ENCODE measurements around the gene KCNJ9. TPM values are rescaled to one million over a fixed set of nuclear protein-coding genes. Genes with fewer than 3 reads are reported as not detected.

The KCNJ9 gene
- total and polyA plus RNA-seq, 2 experiments from 2014 or later = 0.24 to 0.34 TPM

GRCh38 chr1:160086456-160086892 is 5.1 kb downstream of the KCNJ9 start:
- DNase-seq (ENCODE audit: low spot score) (no peak), ATAC-seq (no peak)
- H3K4me3 ChIP-seq = no peak overlapping the region
- Mint-ChIP-seq H3K4me1 (peaks cover 17% of the 10 kb centered on the region), H3K27me3 (ENCODE audit: insufficient read depth, low read depth, poor library complexity) (peaks cover 41% of the 10 kb centered on the region), H3K4me3 (no peak overlapping the region), H3K36me3 (ENCODE audit: low read depth) (peaks cover 19% of the 10 kb centered on the region), H3K27ac (no peak overlapping the region), H3K9me3 (no peaks in the 10 kb centered on the region; the same call in 2 of the 3 replicates)
- H3K4me1 ChIP-seq (ENCODE audit: insufficient read depth) = no peaks in the 10 kb centered on the region
- H3K4me2 ChIP-seq = no peak overlapping the region
- no peak overlapping the region for H3K27ac ChIP-seq (ENCODE audit: low read depth)
- peaks cover 5% of the 10 kb centered on the region for H3F3A ChIP-seq (replicated peaks; ENCODE audit: low read depth)
- H2AFZ ChIP-seq = no peak overlapping the region
- H4K20me1 ChIP-seq (replicated peaks; ENCODE audit: insufficient read depth) = no peaks in the 10 kb centered on the region; the same call in 1 of the 2 replicates
- no peaks in the 10 kb centered on the region for H3K9me2 ChIP-seq (ENCODE audit: insufficient read depth)
- H3K79me2 ChIP-seq (replicated peaks; ENCODE audit: insufficient read depth) = no peaks in the 10 kb centered on the region
- H3K36me3 ChIP-seq (ENCODE audit: insufficient read depth) = no peaks in the 10 kb centered on the region
- TF ChIP-seq EZH2 (IDR thresholded peaks at IDR 0.05; ENCODE audit: low read depth, unreplicated experiment) (no peak), POLR2AphosphoS5 (IDR thresholded peaks at IDR 0.05; ENCODE audit: low read depth) (no peak), NANOG (IDR thresholded peaks at IDR 0.05; ENCODE audit: borderline replicate concordance) (no peak), ETS1 (IDR thresholded peaks at IDR 0.05) (no peak), REST (IDR thresholded peaks at IDR 0.05; ENCODE audit: unreplicated experiment) (no peak), ZNF462 (CRISPR knock-in tag; IDR thresholded peaks at IDR 0.05) (no peak), ZNF114 (CRISPR knock-in tag; IDR thresholded peaks at IDR 0.05) (no peak), JUNB (IDR thresholded peaks at IDR 0.05; ENCODE audit: unreplicated experiment) (no peak), EZH2phosphoT487 (IDR thresholded peaks at IDR 0.05; ENCODE audit: unreplicated experiment) (no peak), ZNF331 (CRISPR knock-in tag; IDR thresholded peaks at IDR 0.05; ENCODE audit: low read depth) (no peak), CTCF (conservative IDR thresholded peaks at IDR 0.05; ENCODE audit: low read depth in 2 of 2) (no peak), CREB1 (CRISPR knock-in tag; IDR thresholded peaks at IDR 0.05; ENCODE audit: low read depth) (no peak), STAT1 (IDR thresholded peaks at IDR 0.05; ENCODE audit: unreplicated experiment) (no peak)
- peaks cover 36% of the 10 kb centered on the region for H3K27me3 ChIP-seq (ENCODE audit: insufficient read depth)
